ENCODE results near the gene SLC6A11.

Gene SLC6A11

DNA sequence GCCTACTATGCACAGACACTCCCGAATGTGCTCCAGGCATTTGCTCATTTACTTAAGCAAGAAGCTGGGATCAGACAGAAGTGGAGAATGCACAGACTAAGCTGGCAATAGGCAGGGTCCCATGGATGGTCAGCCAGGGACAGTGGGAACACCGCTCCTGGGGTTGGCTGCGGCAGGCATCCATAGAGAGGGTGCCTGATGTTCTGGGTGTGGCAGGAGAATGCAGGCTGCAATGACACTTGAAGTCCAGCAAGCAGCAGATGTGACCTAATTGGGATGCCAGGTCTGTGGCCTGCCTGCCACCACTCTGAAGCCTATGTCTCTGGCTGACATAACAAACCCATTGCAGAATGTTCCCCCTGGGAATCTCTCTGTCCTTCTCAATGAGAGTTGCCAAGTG is 40.2 kb upstream of the SLC6A11 start:
- Histone ChIP-seq H3K27me3 (ENCODE audit: control insufficient read depth, insufficient read depth, low read length) (no peaks in the 10 kb centered on the region), H3K36me3 (ENCODE audit: control insufficient read depth, insufficient read depth, low read length) (no peaks in the 10 kb centered on the region), H3K27ac (ENCODE audit: low read length) (no peak overlapping the region), H3K4me1 (ENCODE audit: control insufficient read depth, insufficient read depth, low read length) (no peaks in the 10 kb centered on the region), H3K4me3 (ENCODE audit: low read length) (no peak overlapping the region), H3K9me3 (ENCODE audit: control insufficient read depth, insufficient read depth, low read length) (no peaks in the 10 kb centered on the region)
- no peak for DNase-seq (ENCODE audit: low read depth, low spot score)
- WGBS (ENCODE audit: insufficient coverage, insufficient read length) = no CpG with 5 or more reads among the region's 3 CpGs

GRCh38 chr3:10777627-10778026 is 38.4 kb upstream of the SLC6A11 start:
- Histone ChIP-seq H3K36me3 (ENCODE audit: control insufficient read depth, insufficient read depth, low read length) (no peaks in the 10 kb centered on the region), H3K27me3 (ENCODE audit: control insufficient read depth, insufficient read depth, low read length) (no peaks in the 10 kb centered on the region), H3K9me3 (ENCODE audit: control insufficient read depth, insufficient read depth, low read length) (no peaks in the 10 kb centered on the region), H3K4me3 (ENCODE audit: low read length) (no peak overlapping the region), H3K27ac (ENCODE audit: low read length) (no peak overlapping the region), H3K4me1 (ENCODE audit: control insufficient read depth, insufficient read depth, low read length) (no peaks in the 10 kb centered on the region)
- DNase-seq (ENCODE audit: low read depth, low spot score) = no peak
- no CpG with 5 or more reads among the region's 2 CpGs for WGBS (ENCODE audit: insufficient coverage, insufficient read length)

- no CpG with 5 or more reads among the region's 8 CpGs for WGBS (ENCODE audit: insufficient coverage, insufficient read length)
Measured at GRCh38 chr3:10778492-10779292, 37.3 kb upstream of the SLC6A11 start.

DNA sequence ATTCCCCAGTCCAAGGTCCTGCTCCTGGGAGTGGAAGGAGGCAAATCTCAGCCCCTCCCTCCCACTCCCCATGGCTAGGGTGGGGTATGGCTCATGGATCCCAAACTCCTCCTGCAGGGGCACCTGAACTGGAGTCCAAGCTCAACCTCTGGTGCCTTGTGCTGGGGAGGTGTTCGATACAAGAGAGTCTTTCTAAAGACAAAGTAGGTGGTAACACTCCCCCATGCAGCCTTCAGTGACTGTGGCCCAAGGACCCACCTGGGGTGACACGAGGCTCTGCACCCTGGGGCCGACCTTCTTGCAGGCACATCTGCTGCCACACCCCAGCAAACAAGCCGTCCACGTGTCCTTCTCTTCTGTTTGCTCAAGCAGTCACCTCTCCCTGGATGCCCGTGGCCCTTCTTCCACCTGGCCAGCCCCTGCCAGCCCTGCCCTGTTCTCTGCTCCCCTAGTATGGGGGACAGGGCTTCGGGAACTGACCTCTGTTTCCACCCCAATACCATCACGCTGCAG is 36.7 kb upstream of the SLC6A11 start:
- no CpG with 5 or more reads among the region's 8 CpGs for WGBS (ENCODE audit: insufficient coverage, insufficient read length)

More at GRCh38 chr3:10778492-10779292, 37.3 kb upstream of the SLC6A11 start:
- Histone ChIP-seq H3K4me3 (ENCODE audit: low read length) (no peak overlapping the region), H3K27ac (ENCODE audit: low read length) (no peak overlapping the region), H3K4me1 (ENCODE audit: control insufficient read depth, insufficient read depth, low read length) (no peaks in the 10 kb centered on the region), H3K9me3 (ENCODE audit: control insufficient read depth, insufficient read depth, low read length) (no peaks in the 10 kb centered on the region), H3K36me3 (ENCODE audit: control insufficient read depth, insufficient read depth, low read length) (no peaks in the 10 kb centered on the region), H3K27me3 (ENCODE audit: control insufficient read depth, insufficient read depth, low read length) (no peaks in the 10 kb centered on the region)
- no peak for DNase-seq (ENCODE audit: low read depth, low spot score)

DNA sequence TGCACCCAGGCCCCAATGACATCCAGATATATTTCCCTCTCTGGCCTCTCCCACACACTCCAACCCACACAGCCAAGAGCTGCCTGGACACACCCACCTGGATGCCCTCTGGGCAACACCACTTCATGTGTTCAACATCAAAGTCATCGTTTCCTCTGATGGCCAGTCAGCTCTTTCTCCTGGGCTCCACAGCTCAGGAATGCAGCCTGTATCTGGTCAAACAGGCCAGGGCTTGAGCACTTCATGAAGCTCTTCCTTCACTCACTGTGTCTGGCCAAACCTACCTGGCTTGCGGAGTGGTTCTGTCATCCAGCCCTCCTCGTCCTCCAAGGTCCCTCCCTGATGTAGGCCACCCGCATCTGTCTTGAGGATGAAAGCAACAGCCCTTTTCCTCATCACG is 35.8 kb upstream of the SLC6A11 start:
- no peak for DNase-seq (ENCODE audit: low read depth, low spot score)
- no CpG with 5 or more reads among the region's 5 CpGs for WGBS (ENCODE audit: insufficient coverage, insufficient read length)
- H3K4me3 ChIP-seq (ENCODE audit: low read length) = no peak overlapping the region
- no peaks in the 10 kb centered on the region for H3K27me3 ChIP-seq (ENCODE audit: control insufficient read depth, insufficient read depth, low read length)
- no peaks in the 10 kb centered on the region for H3K4me1 ChIP-seq (ENCODE audit: control insufficient read depth, insufficient read depth, low read length)
- no peaks in the 10 kb centered on the region for H3K9me3 ChIP-seq (ENCODE audit: control insufficient read depth, insufficient read depth, low read length)
- H3K36me3 ChIP-seq (ENCODE audit: control insufficient read depth, insufficient read depth, low read length) = no peaks in the 10 kb centered on the region
- H3K27ac ChIP-seq (ENCODE audit: low read length) = no peak overlapping the region

More for the DNA sequence above, 36.7 kb upstream of the SLC6A11 start:
- Histone ChIP-seq H3K4me3 (ENCODE audit: low read length) (no peak overlapping the region), H3K27ac (ENCODE audit: low read length) (no peak overlapping the region), H3K9me3 (ENCODE audit: control insufficient read depth, insufficient read depth, low read length) (no peaks in the 10 kb centered on the region), H3K4me1 (ENCODE audit: control insufficient read depth, insufficient read depth, low read length) (no peaks in the 10 kb centered on the region), H3K36me3 (ENCODE audit: control insufficient read depth, insufficient read depth, low read length) (no peaks in the 10 kb centered on the region), H3K27me3 (ENCODE audit: control insufficient read depth, insufficient read depth, low read length) (no peaks in the 10 kb centered on the region)
- DNase-seq (ENCODE audit: low read depth, low spot score) = no peak

DNA sequence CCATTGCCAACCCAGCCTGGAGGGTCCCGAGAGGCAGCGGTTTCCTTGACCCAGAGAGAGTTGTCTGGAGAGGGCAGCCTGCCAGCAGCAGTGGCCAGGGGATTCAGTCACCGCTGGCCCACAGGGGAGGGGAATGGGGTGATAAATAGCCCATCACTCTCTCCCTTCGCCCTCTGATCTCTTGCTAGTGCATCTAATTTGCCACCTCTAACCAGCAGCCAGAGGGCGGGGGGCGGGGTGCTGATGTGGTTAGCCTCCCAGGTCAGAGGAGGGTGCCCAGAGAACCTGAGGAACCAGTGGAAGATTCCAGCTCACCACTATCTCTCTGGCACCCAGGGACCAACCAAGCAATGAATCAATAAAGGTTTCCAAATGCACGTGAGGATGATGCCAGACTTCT is 35.1 kb upstream of the SLC6A11 start:
- Histone ChIP-seq H3K4me3 (ENCODE audit: low read length) (no peak overlapping the region), H3K36me3 (ENCODE audit: control insufficient read depth, insufficient read depth, low read length) (no peaks in the 10 kb centered on the region), H3K27ac (ENCODE audit: low read length) (no peak overlapping the region), H3K9me3 (ENCODE audit: control insufficient read depth, insufficient read depth, low read length) (no peaks in the 10 kb centered on the region), H3K27me3 (ENCODE audit: control insufficient read depth, insufficient read depth, low read length) (no peaks in the 10 kb centered on the region), H3K4me1 (ENCODE audit: control insufficient read depth, insufficient read depth, low read length) (no peaks in the 10 kb centered on the region)
- DNase-seq (ENCODE audit: low read depth, low spot score) = no peak
- WGBS (ENCODE audit: insufficient coverage, insufficient read length) = no CpG with 5 or more reads among the region's 7 CpGs

GRCh38 chr3:10781981-10782380 is 34.0 kb upstream of the SLC6A11 start:
- H3K9me3 ChIP-seq (ENCODE audit: control insufficient read depth, insufficient read depth, low read length) = no peaks in the 10 kb centered on the region
- no peak overlapping the region for H3K4me3 ChIP-seq (ENCODE audit: low read length)
- WGBS (ENCODE audit: insufficient coverage, insufficient read length) = no CpG with 5 or more reads among the region's 2 CpGs
- H3K4me1 ChIP-seq (ENCODE audit: control insufficient read depth, insufficient read depth, low read length) = no peaks in the 10 kb centered on the region
- no peaks in the 10 kb centered on the region for H3K27me3 ChIP-seq (ENCODE audit: control insufficient read depth, insufficient read depth, low read length)
- no peak for DNase-seq (ENCODE audit: low read depth, low spot score)
- H3K27ac ChIP-seq (ENCODE audit: low read length) = no peak overlapping the region
- no peaks in the 10 kb centered on the region for H3K36me3 ChIP-seq (ENCODE audit: control insufficient read depth, insufficient read depth, low read length)

- WGBS (ENCODE audit: insufficient coverage, insufficient read length) = 100% methylated on average over 1 of the region's 5 CpGs
- H3K36me3 ChIP-seq (ENCODE audit: control insufficient read depth, insufficient read depth, low read length) = no peaks in the 10 kb centered on the region
- H3K4me1 ChIP-seq (ENCODE audit: control insufficient read depth, insufficient read depth, low read length) = no peaks in the 10 kb centered on the region
- DNase-seq (ENCODE audit: low read depth, low spot score) = peak; percentile 27
- no peaks in the 10 kb centered on the region for H3K9me3 ChIP-seq (ENCODE audit: control insufficient read depth, insufficient read depth, low read length)
- no peaks in the 10 kb centered on the region for H3K27me3 ChIP-seq (ENCODE audit: control insufficient read depth, insufficient read depth, low read length)
- no peak overlapping the region for H3K27ac ChIP-seq (ENCODE audit: low read length)
- H3K4me3 ChIP-seq (ENCODE audit: low read length) = no peak overlapping the region
Measured at GRCh38 chr3:10783360-10784351, 32.4 kb upstream of the SLC6A11 start.

DNA sequence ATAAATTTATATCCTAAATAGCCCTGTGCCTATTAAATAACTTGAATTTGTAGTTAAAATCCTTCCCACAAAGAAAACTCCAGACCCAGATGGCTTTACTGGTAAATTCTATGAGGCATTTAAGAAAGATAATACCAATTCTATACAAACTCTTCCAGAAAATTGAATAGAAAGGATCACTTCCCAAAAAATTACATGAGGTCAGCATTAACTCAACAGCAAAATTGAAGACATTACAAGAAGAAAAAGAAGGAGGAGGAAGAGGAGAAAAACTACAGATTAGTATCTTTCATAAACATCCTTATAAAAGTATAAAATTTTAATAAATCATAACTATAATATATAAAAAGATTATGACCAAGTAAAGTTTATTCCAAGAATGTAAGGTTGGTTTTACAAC is 29.4 kb upstream of the SLC6A11 start:
- Histone ChIP-seq H3K4me1 (ENCODE audit: control insufficient read depth, insufficient read depth, low read length) (no peaks in the 10 kb centered on the region), H3K36me3 (ENCODE audit: control insufficient read depth, insufficient read depth, low read length) (no peaks in the 10 kb centered on the region), H3K27ac (ENCODE audit: low read length) (no peak overlapping the region), H3K4me3 (ENCODE audit: low read length) (no peak overlapping the region), H3K9me3 (ENCODE audit: control insufficient read depth, insufficient read depth, low read length) (no peaks in the 10 kb centered on the region), H3K27me3 (ENCODE audit: control insufficient read depth, insufficient read depth, low read length) (no peaks in the 10 kb centered on the region)
- no peak for DNase-seq (ENCODE audit: low read depth, low spot score)

DNA sequence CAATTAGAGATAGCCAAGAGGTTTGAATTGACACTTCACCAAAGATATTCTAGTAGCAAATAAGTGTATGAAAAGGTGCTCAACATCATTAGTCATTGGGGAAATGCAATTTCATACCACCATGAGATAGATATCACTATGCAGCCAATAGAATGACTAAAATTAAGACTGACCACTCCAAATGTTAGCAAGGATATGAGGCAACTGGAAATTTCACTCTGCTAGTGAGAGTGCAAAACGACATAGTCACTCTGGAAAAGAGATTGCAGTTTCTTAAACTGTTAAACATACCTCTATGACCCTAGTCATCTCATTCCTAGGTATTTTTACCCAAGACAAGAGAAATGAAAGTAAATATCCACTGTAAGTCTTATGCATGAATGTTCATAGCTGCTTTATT is 27.6 kb upstream of the SLC6A11 start:
- H3K4me1 ChIP-seq (ENCODE audit: control insufficient read depth, insufficient read depth, low read length) = no peaks in the 10 kb centered on the region; the same call in 1 of the 2 replicates
- no peak overlapping the region for H3K4me3 ChIP-seq (ENCODE audit: low read length)
- H3K9me3 ChIP-seq (ENCODE audit: control insufficient read depth, insufficient read depth, low read length) = no peaks in the 10 kb centered on the region
- no peaks in the 10 kb centered on the region for H3K27me3 ChIP-seq (ENCODE audit: control insufficient read depth, insufficient read depth, low read length)
- H3K27ac ChIP-seq (ENCODE audit: low read length) = no peak overlapping the region
- WGBS (ENCODE audit: insufficient coverage, insufficient read length) = no CpG with 5 or more reads among the region's 1 CpG
- H3K36me3 ChIP-seq (ENCODE audit: control insufficient read depth, insufficient read depth, low read length) = no peaks in the 10 kb centered on the region
- no peak for DNase-seq (ENCODE audit: low read depth, low spot score)

All from iPS DF 6.9 (cell line).